GM23338 (cell line): ENCODE results near the gene VSIG10L.

Source experiments
- CREB1 ChIP-seq: fragments of 250-450 bp; sonication (Bioruptor Pico); IDR thresholded peaks from 2 replicates; pipeline ENCODE4 v1.5.0; 2020; ENCODE audit warnings: low read depth, mild to moderate bottlenecking, moderate library complexity
- CTCF ChIP-seq, 2 experiments: fragments of 200-600 bp in 1 of 2; sonication (generic) in 1 of 2; conservative IDR thresholded peaks; 2 replicates each; pipeline versions ENCODE4 v1.5.1 to v1.6.1; 2016 to 2017; ENCODE audit warnings: antibody characterized with exemption in 2 of 2, low read depth in 2 of 2, mild to moderate bottlenecking in 2 of 2, moderate library complexity in 1 of 2
- ETS1 ChIP-seq: IDR thresholded peaks from 2 replicates; pipeline ENCODE4 v1.6.1; 2016; ENCODE audit warnings: antibody characterized with exemption
- EZH2 ChIP-seq: fragments of 200-600 bp; sonication (generic); IDR thresholded peaks from one replicate; pipeline ENCODE4 v1.8.0; 2017; ENCODE audit warnings: antibody characterized with exemption, mild to moderate bottlenecking, low read depth; ENCODE audit not compliant: unreplicated experiment
- EZH2phosphoT487 ChIP-seq: fragments of 200-600 bp; sonication (generic); IDR thresholded peaks from one replicate; pipeline ENCODE4 v1.8.1; 2018; ENCODE audit warnings: antibody characterized with exemption; ENCODE audit not compliant: unreplicated experiment
- NANOG ChIP-seq: IDR thresholded peaks from 2 replicates; pipeline ENCODE4 v1.6.1; 2016; ENCODE audit warnings: antibody characterized with exemption, borderline replicate concordance
- POLR2AphosphoS5 ChIP-seq: IDR thresholded peaks from 2 replicates; pipeline ENCODE4 v1.6.1; 2016; ENCODE audit warnings: antibody characterized with exemption, low read depth
- REST ChIP-seq: IDR thresholded peaks from one replicate; pipeline ENCODE4 v1.6.1; 2018; ENCODE audit warnings: antibody characterized with exemption; ENCODE audit not compliant: unreplicated experiment
- ZNF331 ChIP-seq: fragments of 250-450 bp; sonication (Bioruptor Pico); IDR thresholded peaks from 2 replicates; pipeline ENCODE4 v1.5.0; 2020; ENCODE audit warnings: low read depth, mild to moderate bottlenecking, moderate library complexity

- TF ChIP-seq EZH2 (no peak), CTCF (conservative IDR thresholded peaks at IDR 0.05; ENCODE audit: low read depth in 2 of 2) (no peak), POLR2AphosphoS5 (no peak), EZH2phosphoT487 (no peak), REST (no peak), CREB1 (CRISPR knock-in tag) (no peak), ETS1 (no peak), ZNF331 (no peak), NANOG (no peak)
Observed at GRCh38 chr19:51347209-51347928, 5.4 kb upstream of the VSIG10L start.
